Tibial nerve (tissue), 4 donors: ENCODE results near the gene USP46.

ENCODE experiments used
- EP300 ChIP-seq, 2 donors: sonication (generic); formaldehyde crosslinking; IDR thresholded peaks; one replicate each; pipeline ENCODE4 v1.6.1; 2017; ENCODE audit warnings: antibody characterized with exemption in 2 of 2, mild to moderate bottlenecking in 1 of 2
- POLR2A ChIP-seq, 2 donors: fragments of 450-650 bp; IDR thresholded peaks; one replicate each; pipeline ENCODE4 v1.6.1; 2017; ENCODE audit warnings: antibody characterized with exemption in 2 of 2, mild to moderate bottlenecking in 2 of 2, moderate library complexity in 2 of 2
- TF ChIP-seq, protein P1 (sequence below), 5 experiments: fragments of 200-600 bp in 3 of 5; fragments of 450-650 bp in 2 of 5; sonication (generic) in 3 of 5; IDR thresholded peaks; one replicate each; pipeline ENCODE4 v1.5.1; 2016 to 2019; ENCODE audit warnings: antibody characterized with exemption in 5 of 5, mild to moderate bottlenecking in 3 of 5, moderate library complexity in 2 of 5

DNA sequence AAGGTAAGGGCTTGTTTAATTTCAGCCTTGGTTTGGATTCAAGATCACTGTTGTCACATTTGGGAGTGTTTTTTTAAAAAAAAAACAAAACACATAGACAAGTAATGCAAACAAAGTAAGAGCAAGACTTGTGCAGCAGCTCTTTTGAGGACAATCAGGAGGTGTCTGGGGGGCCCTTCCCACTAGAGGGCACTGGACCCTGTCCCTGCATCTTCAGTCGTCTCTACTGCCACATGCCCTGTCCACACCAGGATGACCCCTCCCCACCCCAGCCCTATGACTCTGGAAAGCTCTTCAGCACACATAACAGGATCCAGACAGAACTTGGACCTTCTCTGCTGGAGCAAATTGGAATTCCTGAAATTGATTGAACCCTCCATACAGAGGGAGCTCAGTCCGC lies 71.0 kb downstream of the USP46 start:
- TF ChIP-seq, protein P1, sequence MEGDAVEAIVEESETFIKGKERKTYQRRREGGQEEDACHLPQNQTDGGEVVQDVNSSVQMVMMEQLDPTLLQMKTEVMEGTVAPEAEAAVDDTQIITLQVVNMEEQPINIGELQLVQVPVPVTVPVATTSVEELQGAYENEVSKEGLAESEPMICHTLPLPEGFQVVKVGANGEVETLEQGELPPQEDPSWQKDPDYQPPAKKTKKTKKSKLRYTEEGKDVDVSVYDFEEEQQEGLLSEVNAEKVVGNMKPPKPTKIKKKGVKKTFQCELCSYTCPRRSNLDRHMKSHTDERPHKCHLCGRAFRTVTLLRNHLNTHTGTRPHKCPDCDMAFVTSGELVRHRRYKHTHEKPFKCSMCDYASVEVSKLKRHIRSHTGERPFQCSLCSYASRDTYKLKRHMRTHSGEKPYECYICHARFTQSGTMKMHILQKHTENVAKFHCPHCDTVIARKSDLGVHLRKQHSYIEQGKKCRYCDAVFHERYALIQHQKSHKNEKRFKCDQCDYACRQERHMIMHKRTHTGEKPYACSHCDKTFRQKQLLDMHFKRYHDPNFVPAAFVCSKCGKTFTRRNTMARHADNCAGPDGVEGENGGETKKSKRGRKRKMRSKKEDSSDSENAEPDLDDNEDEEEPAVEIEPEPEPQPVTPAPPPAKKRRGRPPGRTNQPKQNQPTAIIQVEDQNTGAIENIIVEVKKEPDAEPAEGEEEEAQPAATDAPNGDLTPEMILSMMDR (IDR thresholded peaks at IDR 0.05), result peak; percentile 13 to 37 (median 20)
- TF ChIP-seq EP300 (IDR thresholded peaks at IDR 0.05) (no peak), POLR2A (IDR thresholded peaks at IDR 0.05) (no peak)
